ENCODE measurements around the gene CD2AP. TPM values are rescaled to one million over a fixed set of nuclear protein-coding genes. Genes with fewer than 3 reads are reported as not detected.

CD2AP gene
- total RNA-seq, 1 experiment from 2014 or later: 41.8 TPM

DNA sequence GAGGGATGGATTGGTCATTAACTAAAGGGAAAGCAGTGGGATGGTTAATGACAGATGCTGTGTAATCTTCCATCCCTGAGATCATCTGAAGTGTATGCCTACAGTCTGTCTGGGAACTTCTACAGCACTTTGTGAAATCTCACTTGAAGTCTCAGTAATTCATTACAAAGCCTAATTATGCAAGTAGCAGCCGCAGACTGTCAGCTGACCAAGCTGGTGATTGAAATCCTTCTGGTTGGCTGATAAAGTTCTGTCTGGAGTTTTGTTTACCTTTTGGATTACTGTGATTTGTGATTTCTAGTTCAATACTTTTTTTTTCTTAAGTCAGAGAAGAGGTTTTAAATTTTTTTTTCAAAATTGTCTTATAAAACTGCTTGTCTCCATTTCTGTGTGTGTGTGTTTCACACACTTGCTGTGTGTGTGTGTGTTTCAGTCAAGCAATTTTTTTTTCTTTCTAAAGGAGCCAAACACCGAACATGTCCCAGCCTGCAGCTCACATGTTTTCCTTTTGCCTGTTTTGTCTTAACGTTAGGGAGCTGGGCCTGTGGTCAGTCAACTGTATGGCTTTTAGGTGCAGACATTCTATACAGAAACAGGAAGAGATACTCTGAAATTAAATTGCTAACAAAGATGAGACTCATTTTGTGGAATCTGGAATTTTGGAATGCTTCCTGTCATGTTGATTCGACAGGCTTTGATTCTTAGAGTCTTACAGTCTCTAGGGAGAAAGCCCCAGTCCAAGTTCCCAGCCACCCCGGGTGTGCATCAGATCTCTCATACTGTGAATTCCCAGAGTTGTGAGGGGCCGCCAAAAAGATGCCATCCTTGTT is 192.3 kb downstream of the CD2AP start:
- ATAC-seq (no peak), DNase-seq (ENCODE audit: low read depth, low spot score) (no peak)
- Histone ChIP-seq H3K4me1 (ENCODE audit: control insufficient read depth, insufficient read depth, low read length) (no peaks in the 10 kb centered on the region), H3K27ac (ENCODE audit: low read length) (no peak overlapping the region), H3K27me3 (ENCODE audit: control insufficient read depth, insufficient read depth, low read length) (no peaks in the 10 kb centered on the region), H3K9me3 (ENCODE audit: control insufficient read depth, insufficient read depth, low read depth, low read length) (no peaks in the 10 kb centered on the region), H3K4me3 (ENCODE audit: low read depth in 2 of 2, low read length in 2 of 2) (no peak overlapping the region), H3K36me3 (ENCODE audit: control insufficient read depth, insufficient read depth, low read length) (no peaks in the 10 kb centered on the region)
- intact Hi-C loops (cut with micrococcal nuclease; ENCODE audit: unreplicated experiment) (no loop called here), in situ Hi-C loops (cut with HindIII; ENCODE audit: low pct_unique_long_range_greater_than_20kb, low sequenced_read_pairs) (no loop called here)
- BruUV-seq (replicated peaks): no TSS peak
- CTCF ChIA-PET: no interaction called here
- POLR2A ChIA-PET: no interaction called here
- TF ChIP-seq SIN3A (IDR thresholded peaks at IDR 0.05; ENCODE audit: borderline replicate concordance, insufficient read depth, low read depth, low read length) (no peak), TCF7L2 (IDR thresholded peaks at IDR 0.05; ENCODE audit: low read depth, low read length) (no peak), POLR2AphosphoS5 (IDR thresholded peaks at IDR 0.05; ENCODE audit: low read depth, low read length) (no peak)
- TF ChIP-seq, protein P1, sequence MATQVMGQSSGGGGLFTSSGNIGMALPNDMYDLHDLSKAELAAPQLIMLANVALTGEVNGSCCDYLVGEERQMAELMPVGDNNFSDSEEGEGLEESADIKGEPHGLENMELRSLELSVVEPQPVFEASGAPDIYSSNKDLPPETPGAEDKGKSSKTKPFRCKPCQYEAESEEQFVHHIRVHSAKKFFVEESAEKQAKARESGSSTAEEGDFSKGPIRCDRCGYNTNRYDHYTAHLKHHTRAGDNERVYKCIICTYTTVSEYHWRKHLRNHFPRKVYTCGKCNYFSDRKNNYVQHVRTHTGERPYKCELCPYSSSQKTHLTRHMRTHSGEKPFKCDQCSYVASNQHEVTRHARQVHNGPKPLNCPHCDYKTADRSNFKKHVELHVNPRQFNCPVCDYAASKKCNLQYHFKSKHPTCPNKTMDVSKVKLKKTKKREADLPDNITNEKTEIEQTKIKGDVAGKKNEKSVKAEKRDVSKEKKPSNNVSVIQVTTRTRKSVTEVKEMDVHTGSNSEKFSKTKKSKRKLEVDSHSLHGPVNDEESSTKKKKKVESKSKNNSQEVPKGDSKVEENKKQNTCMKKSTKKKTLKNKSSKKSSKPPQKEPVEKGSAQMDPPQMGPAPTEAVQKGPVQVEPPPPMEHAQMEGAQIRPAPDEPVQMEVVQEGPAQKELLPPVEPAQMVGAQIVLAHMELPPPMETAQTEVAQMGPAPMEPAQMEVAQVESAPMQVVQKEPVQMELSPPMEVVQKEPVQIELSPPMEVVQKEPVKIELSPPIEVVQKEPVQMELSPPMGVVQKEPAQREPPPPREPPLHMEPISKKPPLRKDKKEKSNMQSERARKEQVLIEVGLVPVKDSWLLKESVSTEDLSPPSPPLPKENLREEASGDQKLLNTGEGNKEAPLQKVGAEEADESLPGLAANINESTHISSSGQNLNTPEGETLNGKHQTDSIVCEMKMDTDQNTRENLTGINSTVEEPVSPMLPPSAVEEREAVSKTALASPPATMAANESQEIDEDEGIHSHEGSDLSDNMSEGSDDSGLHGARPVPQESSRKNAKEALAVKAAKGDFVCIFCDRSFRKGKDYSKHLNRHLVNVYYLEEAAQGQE (IDR thresholded peaks at IDR 0.05; ENCODE audit: insufficient read depth in 1 of 2, low read depth in 2 of 2, low read length in 1 of 2): no peak
- TF ChIP-seq, protein P2, sequence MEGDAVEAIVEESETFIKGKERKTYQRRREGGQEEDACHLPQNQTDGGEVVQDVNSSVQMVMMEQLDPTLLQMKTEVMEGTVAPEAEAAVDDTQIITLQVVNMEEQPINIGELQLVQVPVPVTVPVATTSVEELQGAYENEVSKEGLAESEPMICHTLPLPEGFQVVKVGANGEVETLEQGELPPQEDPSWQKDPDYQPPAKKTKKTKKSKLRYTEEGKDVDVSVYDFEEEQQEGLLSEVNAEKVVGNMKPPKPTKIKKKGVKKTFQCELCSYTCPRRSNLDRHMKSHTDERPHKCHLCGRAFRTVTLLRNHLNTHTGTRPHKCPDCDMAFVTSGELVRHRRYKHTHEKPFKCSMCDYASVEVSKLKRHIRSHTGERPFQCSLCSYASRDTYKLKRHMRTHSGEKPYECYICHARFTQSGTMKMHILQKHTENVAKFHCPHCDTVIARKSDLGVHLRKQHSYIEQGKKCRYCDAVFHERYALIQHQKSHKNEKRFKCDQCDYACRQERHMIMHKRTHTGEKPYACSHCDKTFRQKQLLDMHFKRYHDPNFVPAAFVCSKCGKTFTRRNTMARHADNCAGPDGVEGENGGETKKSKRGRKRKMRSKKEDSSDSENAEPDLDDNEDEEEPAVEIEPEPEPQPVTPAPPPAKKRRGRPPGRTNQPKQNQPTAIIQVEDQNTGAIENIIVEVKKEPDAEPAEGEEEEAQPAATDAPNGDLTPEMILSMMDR (IDR thresholded peaks at IDR 0.05): no peak

DNA sequence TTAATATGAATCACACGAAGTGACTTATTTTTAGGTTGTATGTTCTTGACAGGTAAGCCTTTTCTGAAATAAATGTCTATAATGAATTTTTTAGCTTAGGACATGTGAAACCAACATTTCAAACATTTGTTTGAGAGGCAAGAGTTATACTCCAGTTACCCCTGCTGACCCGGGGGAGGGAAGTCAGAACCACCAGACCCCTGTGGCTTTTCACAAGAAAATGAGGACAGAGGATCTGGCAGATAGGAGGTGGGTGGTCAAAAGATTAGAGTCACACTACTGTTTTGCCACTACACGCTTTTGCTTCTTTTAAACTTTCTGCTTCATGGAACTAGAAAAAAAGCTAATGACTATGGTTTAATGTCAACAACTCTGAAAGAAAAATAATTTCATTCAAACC is 193.3 kb downstream of the CD2AP start:
- H3K36me3 ChIP-seq (ENCODE audit: control insufficient read depth, insufficient read depth, low read length): no peaks in the 10 kb centered on the region
- ChIA-PET CTCF (no interaction called here), POLR2A (no interaction called here)
- ATAC-seq (no peak), DNase-seq (ENCODE audit: low read depth, low spot score) (no peak)
- H3K27me3 ChIP-seq (ENCODE audit: control insufficient read depth, insufficient read depth, low read length): no peaks in the 10 kb centered on the region; the same call in 1 of the 2 replicates
- in situ Hi-C loops (cut with HindIII; ENCODE audit: low pct_unique_long_range_greater_than_20kb, low sequenced_read_pairs): no loop called here
- H3K4me3 ChIP-seq (ENCODE audit: low read depth in 2 of 2, low read length in 2 of 2): no peak overlapping the region
- H3K4me1 ChIP-seq (ENCODE audit: control insufficient read depth, insufficient read depth, low read length): no peaks in the 10 kb centered on the region
- BruUV-seq (replicated peaks): no TSS peak
- H3K9me3 ChIP-seq (ENCODE audit: control insufficient read depth, insufficient read depth, low read depth, low read length): no peaks in the 10 kb centered on the region
- intact Hi-C loops (cut with micrococcal nuclease; ENCODE audit: unreplicated experiment): no loop called here
- TF ChIP-seq TCF7L2 (IDR thresholded peaks at IDR 0.05; ENCODE audit: low read depth, low read length) (no peak), SIN3A (IDR thresholded peaks at IDR 0.05; ENCODE audit: borderline replicate concordance, insufficient read depth, low read depth, low read length) (no peak)
- TF ChIP-seq, protein P1 (IDR thresholded peaks at IDR 0.05; ENCODE audit: insufficient read depth in 1 of 2, low read depth in 2 of 2, low read length in 1 of 2): no peak
- no peak overlapping the region for H3K27ac ChIP-seq (ENCODE audit: low read length)

Data from Panc1 (cell line).